RPMI7951 (cell line): Measurements from ENCODE around the gene ZNF786. TPM values are rescaled to one million over a fixed set of nuclear protein-coding genes. Genes with fewer than 3 reads are reported as not detected.
A peak's percentile ranks its signal among the peaks of the same experiment; 100 is the strongest.
"Not testable (repeated sequence)": the region's sequence is repeated elsewhere in the genome, so short reads cannot be mapped to it uniquely, and the experiment has no call there.

Experiments used
- DNase-seq: peaks from one replicate; pipeline ENCODE4 v3.0.0-alpha.2; 2012; ENCODE audit warnings: low read depth
- total RNA-seq: library from RNA; depleted of rRNA; stranded (reverse); fragments of >200 nt; shearing (Covaris generic); gene quantifications from 2 replicates; pipeline ENCODE4 v1.2.3, GENCODE V29; 2014

ZNF786 gene
- total RNA-seq, 1 experiment from 2014 or later, result 2.2 TPM

- no peak for DNase-seq
These were observed 6.1 kb downstream of the ZNF786 start for GRCh38 chr7:149084407-149084806.

DNA sequence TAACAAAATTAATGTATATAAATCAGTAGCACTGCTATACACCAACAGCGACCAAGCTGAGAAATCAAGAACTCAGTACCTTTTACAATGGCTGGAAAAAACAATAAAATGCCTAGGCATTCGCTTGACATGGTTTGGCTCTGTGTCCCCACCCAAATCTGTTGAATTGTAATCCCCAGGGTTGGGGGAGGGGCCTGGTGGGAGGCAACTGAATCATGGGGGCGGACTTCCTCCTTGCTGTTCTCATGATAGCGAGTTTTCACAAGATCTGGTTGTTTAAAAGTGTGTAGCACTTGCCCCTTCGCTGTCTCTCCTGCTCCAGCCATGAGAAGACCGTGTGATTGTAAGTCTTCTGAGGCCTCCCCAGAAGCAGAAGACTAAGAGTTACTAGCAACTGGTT lies 8.6 kb downstream of the ZNF786 start:
- no peak for DNase-seq

GRCh38 chr7:149077594-149077993 lies 12.9 kb downstream of the ZNF786 start:
- DNase-seq, result no peak

DNA sequence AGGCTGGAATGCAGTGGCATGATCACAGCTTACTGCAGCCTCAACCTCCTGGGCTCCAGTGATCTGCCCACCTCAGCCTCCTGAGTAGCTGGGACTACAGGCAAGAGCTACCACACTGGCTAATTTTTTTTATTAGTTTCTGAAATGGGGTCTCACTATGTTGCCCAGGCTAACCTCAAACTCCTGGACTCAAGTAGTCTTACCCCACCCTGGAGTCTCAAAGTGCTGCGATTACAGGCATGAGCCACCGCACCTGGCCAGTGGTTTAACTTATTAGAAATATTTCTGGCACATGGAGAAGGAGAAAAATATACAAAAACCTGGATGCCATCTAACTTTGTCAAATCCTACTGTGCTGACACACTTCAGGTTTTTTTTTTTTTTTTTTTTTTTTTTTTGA lies 15.2 kb downstream of the ZNF786 start:
- no peak for DNase-seq

DNA sequence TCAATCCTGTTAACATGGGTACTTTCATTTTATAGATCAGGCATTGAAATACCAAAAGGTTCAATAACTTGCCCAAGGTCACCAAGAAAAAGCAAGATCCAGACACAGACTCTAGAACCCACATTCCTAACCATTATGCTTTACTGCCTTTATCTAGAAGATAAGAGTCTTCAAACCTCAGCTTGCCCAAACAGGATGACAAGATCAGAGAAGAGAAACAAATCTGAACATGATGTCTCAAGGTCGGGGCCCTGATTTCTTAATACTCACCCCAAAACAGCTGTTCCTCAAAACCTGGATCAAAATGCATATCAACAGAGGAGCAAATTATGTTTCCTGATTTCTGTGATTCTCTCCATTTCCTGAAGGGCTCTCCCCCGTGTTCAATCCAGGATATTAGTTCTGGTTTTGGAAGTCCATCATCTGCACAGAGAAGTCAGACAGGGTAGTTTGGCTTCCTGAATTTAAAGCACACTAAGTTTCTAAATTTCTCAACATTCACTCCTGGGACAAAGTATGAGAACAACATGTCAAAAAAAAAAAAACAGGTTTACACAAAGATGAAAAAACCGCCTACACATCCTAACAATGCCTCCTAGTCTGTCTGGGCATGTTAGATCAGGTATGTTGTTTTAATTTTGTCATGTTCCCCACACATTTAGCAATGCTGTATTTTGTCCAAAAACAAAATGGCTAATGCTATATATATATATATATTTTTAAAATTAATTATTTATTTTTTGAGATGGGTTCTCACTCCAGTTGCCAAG lies 16.2 kb downstream of the ZNF786 start:
- DNase-seq, result no peak

- no peak for DNase-seq
These were observed 18.1 kb downstream of the ZNF786 start for GRCh38 chr7:149072438-149072775.

DNA sequence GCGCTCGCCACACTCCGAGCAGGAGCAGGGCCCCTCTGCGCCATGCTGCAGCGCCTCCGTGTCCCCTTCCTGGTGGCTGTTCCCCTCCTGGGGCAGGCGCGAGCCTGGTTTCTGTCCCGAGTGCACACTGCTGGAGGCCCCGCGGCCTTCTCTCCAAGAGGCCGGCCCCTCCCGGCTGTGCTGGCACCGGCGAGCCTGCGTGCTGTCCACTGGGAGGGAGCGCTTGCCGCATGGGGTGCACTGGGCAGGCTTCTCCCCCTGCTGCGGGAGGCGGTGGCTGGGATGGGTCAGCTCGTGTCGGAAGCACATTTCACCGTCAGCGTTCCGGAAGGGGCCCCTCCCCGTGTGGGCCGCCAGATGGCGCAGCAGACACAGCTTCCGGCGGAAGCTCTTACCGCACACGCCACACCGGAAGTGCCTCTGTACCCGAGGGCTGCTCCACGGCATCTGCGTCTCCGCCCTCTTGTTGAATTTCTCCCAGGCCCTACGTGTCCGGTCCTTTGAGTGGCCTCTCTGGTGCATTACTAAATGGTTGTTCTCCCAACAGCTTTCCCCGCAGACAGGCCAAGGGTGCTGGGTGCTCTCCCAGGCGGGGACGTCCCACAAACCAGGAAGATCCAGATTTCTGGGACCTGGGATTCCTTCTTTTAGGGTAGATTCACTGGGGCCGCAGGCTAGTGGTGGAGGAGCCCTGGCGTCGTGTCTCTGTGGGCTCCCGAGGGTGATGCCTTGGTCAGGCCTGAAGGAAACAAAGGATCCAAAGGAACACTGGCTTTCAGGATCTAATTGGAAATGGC lies 18.7 kb downstream of the ZNF786 start:
- DNase-seq, result no peak

GRCh38 chr7:149071182-149071635 lies 19.3 kb downstream of the ZNF786 start:
- no peak for DNase-seq

GRCh38 chr7:149070372-149071125 lies 20.0 kb downstream of the ZNF786 start:
- no peak for DNase-seq

- no peak for DNase-seq
These were observed 22.6 kb downstream of the ZNF786 start for GRCh38 chr7:149067869-149068268.

DNA sequence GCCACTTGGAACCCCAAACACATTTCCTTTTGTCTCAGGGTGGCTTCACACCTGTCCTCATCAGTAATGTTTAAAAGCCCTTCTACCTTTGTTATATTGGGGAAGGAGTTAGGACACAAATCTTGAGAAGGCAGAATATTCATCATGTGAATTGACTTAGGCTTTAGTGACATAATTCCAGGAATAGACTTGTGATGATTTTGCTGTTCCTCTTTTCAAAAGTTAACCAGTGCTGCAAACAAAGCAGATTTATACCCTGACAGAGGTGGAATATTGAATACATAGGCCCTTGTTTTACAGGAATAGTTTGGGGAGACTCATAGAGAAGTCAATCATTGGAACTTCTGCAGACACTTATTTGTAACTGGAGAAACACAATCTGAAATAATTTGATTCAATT lies 27.0 kb downstream of the ZNF786 start:
- DNase-seq, result no peak

GRCh38 chr7:149062217-149062899 lies 28.2 kb downstream of the ZNF786 start:
- DNase-seq, result not testable (repeated sequence)

DNA sequence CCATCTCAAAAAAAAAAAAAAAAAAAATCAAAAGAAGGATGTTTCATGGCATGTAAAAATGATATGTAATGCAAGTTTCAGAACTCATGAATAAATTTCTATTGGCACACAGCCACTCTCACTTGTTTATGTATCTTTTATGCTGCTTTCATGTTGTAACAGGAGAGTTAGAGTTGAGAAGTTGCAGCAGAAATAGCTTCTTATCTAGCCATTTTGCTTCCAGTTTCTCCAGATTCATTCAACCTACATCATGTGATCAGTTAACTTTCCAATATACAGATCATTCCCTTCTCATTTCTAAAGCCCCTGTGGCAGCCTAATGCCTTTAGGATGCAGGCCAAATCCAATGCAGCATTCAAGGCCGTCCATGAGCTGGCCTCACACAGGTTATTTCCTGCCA lies 30.4 kb downstream of the ZNF786 start:
- DNase-seq, result no peak

DNA sequence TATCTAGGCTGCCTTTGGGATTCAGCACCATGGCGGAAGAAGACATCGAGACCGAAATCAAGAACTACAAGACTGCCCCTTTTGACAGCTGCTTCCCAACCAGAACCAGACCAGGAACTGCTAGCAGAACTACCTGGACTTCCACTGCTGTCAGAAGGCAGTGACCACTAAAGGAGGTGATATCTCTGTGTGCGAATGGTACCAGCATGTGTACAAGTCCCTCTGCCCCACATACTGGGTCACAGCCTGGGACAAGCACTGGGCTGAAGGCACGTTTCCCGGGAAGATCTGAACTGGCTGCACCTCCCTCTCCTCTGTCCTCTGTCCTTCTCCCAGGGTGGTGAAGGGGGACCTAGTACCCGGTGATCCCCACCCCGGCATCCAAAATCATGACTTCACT lies 36.6 kb downstream of the ZNF786 start:
- no peak for DNase-seq

GRCh38 chr7:149053384-149053783 lies 37.1 kb downstream of the ZNF786 start:
- DNase-seq, result no peak

DNA sequence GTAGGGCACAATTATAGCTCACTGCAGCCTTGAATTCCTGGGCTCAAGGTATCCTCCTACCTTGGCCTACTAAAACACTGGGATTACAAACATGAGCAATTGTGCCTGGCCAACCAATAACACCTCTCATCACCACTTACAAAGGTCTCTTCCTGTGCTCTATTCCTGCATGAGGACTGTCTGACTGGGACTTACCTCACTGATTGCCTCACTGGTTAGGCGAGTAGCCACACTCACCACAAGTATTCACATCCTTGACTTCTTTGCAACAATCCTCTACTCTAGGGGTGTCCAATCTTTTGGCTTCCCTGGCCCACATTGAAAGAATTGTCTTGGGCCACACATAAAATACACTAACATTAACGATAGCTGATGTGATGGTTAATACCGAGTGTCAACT lies 39.6 kb downstream of the ZNF786 start:
- DNase-seq, result peak; percentile 12

DNA sequence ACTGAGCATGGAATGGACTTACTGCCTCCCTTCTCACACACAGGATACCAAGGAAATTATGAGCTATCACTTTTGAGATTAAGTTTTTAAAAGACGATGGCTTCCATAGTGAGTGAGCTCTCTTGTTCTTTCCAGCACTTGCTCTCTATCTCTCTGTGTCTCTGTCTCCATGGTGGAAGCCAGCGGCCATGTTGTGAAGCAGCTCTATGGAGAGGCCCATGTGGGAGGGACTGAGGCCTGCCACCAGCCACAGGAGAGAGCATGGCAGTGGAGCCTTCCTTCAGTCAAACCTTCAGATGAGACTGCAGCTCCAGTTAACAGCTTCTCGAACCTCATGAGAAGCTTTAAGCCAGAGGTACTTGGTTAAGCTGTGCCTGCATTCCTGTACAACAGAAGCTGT lies 41.7 kb downstream of the ZNF786 start:
- DNase-seq, result no peak

GRCh38 chr7:149046416-149046815 lies 44.1 kb downstream of the ZNF786 start:
- DNase-seq, result no peak

GRCh38 chr7:149043936-149044335 lies 46.6 kb downstream of the ZNF786 start:
- no peak for DNase-seq

DNA sequence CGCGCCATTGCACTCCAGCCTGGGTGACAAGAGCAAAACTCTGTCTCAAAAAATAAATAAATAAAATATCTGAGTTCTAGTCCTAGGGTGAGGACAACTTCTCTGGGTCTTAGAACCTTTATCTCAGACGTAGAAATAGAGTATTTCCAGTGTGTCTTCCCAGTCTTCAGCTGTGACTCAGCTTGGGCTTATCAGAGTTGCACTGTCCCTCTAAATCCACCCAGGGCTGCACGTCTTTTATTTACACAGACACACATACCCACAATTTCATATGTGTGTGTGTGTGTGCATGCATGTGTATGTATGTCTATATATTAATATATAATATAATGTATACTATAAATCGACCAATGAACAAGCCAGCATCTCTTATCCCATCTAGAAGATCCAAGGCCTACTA lies 49.2 kb downstream of the ZNF786 start:
- DNase-seq, result no peak

GRCh38 chr7:149038641-149039040 lies 51.9 kb downstream of the ZNF786 start:
- DNase-seq, result not testable (repeated sequence)

DNA sequence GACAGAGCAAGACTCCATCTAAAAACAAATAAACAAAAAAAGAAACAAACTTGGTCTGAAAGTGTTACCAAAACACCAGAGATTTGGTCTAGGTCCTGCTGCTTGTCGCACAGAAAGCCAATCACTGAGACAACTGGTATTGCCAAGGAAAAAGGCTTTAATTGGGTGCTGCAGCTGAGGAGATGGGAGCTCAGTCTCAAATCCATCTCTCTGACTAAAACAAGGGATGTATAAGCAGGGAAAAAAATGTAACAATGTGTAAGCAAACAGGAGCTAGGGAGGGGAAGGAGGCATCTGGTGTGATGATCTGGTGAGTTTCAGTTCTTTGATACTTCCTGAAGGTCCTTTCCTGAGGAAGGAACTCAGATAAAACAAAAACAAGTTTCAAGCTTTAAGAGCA lies 53.8 kb downstream of the ZNF786 start:
- DNase-seq, result no peak
